Measurements from ENCODE around the gene SLC6A13. TPM values are rescaled to one million over a fixed set of nuclear protein-coding genes. Genes with fewer than 3 reads are reported as not detected.

The SLC6A13 gene
- total and polyA plus RNA-seq, 2 of the 8 experiments (the other 6 are each of a cell fraction or from before 2014, with no cell fraction given): 0.03 TPM; not detected in 1

DNA sequence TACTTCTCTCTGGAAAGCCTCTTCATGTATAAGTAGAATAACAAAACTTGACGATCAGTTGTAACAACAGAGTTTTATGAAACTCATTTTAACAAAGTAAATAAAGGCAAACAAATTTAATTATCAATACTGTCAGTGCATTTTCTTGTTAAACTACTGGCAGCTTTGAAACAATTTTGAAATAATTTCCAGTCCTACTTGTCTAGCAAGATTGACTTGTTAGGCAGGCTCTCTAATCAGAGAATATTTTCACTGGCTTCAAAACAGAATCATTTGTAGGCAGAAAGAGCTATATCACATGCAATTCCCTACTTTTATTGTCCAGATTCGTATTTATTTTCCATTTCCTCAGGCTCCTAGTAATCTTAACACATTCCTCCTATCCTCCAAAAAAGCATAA is 45.9 kb upstream of the SLC6A13 start (continued):
- TF ChIP-seq GABPA (IDR thresholded peaks at IDR 0.05; ENCODE audit: borderline replicate concordance, insufficient read depth, low read length) (no peak), CEBPB (IDR thresholded peaks at IDR 0.05; ENCODE audit: low read depth, low read length) (no peak), KDM5A (IDR thresholded peaks at IDR 0.05; ENCODE audit: low read length) (no peak), KDM1A (IDR thresholded peaks at IDR 0.05; ENCODE audit: borderline replicate concordance, low read length) (no peak), NANOG (IDR thresholded peaks at IDR 0.05; ENCODE audit: insufficient read depth, low read depth, low read length, poor library complexity, severe bottlenecking) (no peak), SIN3A (conservative IDR thresholded peaks at IDR 0.05 in 1 of 2, IDR thresholded peaks at IDR 0.05 in 1 of 2; ENCODE audit: low read depth in 1 of 2, low read length in 2 of 2) (no peak), USF2 (IDR thresholded peaks at IDR 0.05; ENCODE audit: low read length) (no peak), CHD7 (IDR thresholded peaks at IDR 0.05; ENCODE audit: insufficient replicate concordance, low read length) (no peak), SAP30 (IDR thresholded peaks at IDR 0.05; ENCODE audit: insufficient read depth, insufficient replicate concordance, low read length) (no peak)
